Activated CD4-positive, alpha-beta T cell treated with anti-CD3 and anti-CD28 coated beads, Interleukin-2, amount 50 U/mL, for 4 hours (primary cell): ENCODE data around the gene KCTD3.
A peak's percentile ranks its signal among the peaks of the same experiment; 100 is the strongest.

ENCODE experiments used
- DNase-seq, 2 experiments: peaks; one replicate each; pipeline ENCODE4 v3.0.0-alpha.2; 2020

Gene KCTD3

GRCh38 chr1:215566556-215567490 is at the start of gene KCTD3:
Gene KCTD3 (plus strand): TSS chr1:215567304. CDS start chr1:215567686, 382 bp downstream.
- peak; percentile 2 to 15 for DNase-seq

DNA sequence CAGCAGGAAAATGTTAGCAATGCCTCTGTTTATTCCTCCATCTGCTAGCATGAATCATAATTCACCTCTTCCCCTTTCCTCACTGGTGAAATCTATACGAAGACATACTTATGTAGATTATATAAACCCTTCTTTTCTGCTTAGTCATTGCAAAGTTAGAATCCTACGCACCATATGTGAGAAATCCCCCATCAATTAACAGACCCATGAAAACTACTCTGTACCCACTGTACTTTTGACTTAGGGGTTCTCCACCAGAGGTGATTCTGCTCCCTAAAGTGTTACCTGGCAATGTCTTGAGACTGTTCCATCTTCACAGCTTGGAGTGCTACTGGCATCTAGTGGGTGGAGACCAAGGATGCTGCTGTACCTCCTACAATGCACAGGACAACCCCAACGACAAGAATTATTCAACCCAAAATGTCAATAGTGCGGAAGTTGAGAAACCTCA is 49.6 kb upstream of the KCTD3 start:
- DNase-seq: no peak

GRCh38 chr1:215518594-215518993 is 48.5 kb upstream of the KCTD3 start:
- DNase-seq: no peak

DNA sequence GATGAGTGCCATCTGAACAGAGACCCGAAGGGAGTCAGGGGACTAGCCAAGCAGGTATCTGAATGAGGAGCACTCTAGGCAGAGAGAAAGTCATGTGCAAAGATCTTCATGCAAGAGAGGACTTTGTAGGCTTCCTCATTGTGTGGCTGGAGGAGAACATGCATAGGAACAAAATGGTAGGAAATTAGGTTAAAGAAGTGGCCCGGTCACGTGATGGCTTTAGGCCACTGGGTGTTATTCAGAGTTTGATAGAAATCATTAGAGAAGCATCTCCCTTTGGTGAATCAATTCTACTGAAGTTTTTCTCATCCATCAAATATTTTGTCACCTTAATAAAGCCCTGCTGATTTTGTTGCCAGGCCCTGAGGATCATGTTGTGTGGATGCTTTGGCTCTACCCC is 45.8 kb upstream of the KCTD3 start:
- DNase-seq: no peak

DNA sequence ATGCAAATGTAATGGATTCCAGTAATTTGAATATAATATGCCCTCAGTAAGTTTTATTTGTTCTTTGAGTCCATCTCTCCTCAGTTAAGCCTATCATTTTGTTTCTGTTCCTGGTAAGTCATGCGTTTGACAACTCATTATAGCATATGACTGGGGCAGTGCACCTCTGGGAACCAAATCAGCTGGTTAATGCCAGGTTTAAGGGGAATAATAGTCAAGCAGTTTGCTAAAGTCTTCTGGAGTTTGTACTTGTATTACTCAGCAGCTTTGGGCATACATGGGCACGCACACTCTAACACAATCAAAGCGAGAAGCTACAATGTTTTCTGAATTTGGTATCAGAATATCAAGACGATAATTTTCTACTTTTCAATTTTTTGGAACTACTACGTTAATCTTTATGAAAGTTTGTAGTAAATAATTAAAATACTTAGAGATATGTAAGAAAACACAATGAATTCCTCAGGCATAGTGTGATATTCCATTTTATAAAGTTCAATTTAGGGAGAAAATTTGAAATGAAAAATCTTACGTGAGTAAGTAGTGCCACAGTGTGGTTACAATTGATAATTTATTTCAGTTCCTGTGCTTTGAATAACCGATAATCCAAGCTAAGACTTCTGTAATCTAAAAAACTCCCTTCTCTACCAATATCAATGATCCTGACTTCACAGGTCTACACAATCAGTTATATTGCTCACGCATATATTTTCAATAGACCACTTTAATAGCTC is 43.8 kb upstream of the KCTD3 start:
- DNase-seq: no peak

DNA sequence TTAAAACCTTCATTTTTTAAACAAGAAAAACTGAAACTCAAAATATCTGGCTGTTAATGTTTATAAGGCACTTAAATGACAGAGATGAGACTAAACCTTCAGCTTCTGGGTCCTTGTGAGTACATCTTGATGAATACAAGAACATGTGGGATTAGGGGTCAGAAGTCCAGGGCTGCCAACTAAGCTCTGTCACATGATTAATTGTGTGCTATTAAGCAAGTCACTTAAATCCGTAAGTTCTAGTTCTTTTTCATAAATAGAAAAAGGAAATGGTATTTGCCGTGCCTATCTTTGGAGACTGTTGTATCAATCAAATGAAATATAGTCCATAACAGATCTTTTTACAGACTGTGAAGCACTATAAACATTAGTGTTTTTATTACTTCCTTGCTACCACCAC is 43.2 kb upstream of the KCTD3 start:
- no peak for DNase-seq

DNA sequence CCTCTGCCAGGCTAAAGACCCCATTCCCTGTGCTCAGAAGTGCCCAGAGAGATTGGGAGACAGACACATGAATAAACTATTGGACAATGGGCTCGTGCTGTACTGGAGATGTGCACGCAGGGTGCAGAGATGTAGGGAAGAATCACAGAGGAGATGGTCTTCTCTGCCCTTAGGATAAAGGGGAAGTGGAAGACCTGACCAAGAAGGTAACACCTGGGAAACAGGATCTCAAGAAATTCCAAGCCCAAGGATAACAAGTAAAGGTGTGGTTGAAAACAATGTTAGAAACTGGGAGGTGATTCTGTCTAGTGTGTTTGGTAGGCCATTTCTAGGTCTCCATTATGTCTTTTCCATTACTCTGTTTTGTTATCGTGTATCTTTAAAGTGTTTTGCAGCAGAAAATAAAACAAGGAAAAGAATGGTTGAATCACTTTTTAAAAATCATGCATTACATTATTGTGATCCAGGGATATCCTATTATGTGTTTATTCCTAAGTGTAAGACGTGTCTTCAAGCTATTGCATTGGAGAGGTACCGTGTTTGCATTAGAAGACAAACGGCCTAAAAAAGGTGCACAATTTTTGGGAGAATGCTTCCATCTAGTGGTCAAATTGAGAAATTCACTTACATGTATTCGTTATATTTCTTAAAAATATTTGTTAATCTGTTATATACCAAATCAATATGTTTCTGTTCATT is 40.8 kb upstream of the KCTD3 start:
- DNase-seq: no peak

GRCh38 chr1:215526846-215527151 is 40.3 kb upstream of the KCTD3 start:
- no peak for DNase-seq

DNA sequence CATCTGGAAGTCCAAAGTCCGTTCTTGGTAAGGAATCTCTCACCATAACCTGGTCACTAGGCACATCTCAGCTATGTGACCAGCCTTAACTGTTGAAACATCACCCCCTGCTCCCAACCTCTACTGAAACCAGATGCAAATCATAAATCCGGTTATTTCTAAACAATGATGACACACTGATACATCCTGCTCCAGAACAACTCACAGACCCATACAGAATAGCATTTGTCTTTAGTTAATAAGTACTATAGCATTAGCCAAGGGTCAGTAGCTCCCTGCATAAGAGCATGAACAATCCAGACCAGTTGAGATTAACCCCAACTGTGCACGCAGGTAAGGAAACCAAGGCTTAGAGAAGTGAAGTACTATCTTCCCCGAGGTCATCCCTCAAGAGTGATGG is 38.0 kb upstream of the KCTD3 start:
- DNase-seq: no peak

DNA sequence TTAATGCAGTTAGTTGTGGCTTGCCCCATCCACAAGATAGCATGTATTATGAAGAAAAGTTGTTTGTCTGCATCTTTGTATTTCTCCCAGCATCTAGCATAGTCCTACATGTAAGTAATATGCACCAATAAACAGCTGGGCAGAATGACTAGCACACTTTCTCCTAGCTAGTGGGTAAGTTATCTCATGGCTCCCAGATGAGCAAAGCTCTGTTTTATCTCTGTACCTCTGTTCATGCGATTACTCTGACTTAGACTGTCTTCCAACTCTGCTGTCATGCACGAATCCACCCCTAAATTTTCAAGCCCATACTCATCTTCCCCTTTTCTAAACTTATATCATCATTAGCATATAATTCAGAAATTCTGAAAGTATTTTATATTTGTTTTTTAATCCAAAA is 37.5 kb upstream of the KCTD3 start:
- DNase-seq: no peak

- DNase-seq: no peak
These were observed 36.6 kb upstream of the KCTD3 start for GRCh38 chr1:215530401-215530984.

- no peak for DNase-seq
These were observed 27.1 kb upstream of the KCTD3 start for GRCh38 chr1:215539803-215540570.

- no peak for DNase-seq
These were observed 24.8 kb upstream of the KCTD3 start for GRCh38 chr1:215542301-215542700.

DNA sequence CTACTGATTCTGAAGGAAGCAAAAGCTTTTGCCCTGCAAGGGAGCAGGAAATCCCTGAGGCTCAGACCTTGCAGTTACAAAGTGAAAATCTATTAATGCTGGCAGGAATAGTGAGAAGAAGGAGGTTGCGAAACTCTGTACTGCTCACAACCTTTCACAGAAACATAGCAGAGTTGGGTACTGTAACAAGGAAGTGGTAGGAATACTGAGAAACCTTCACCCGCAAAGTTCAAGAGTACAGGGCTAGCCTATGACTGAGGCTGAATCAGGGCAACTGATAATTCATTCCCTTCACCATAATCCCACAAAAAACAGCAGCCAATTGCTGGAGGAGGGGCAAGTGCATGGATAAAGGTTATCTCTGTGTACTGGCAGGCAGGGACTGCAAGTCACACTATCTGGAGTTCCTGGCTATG is 23.9 kb upstream of the KCTD3 start:
- no peak for DNase-seq

DNA sequence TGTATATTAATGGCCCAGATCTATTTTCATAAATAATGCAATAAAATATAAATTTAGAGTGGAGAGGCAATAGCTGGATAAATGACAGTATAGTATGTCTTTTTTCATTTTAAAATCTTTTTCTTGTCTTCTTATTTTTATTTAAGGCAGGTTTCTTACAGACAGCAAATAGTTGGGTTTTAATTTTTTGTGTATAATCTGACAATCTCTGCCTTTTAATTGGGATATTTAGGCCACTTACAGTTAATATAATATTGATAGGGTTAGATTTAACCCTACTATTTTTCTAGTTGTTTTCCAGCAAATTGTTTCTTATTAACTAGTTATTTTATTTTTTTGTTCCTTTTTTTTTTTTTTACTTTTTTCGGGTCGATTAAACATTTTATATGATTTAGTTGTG is 23.3 kb upstream of the KCTD3 start:
- DNase-seq: no peak

- no peak for DNase-seq
These were observed 22.5 kb upstream of the KCTD3 start for GRCh38 chr1:215544566-215544965.

GRCh38 chr1:215545096-215545495 is 22.0 kb upstream of the KCTD3 start:
- DNase-seq: no peak

GRCh38 chr1:215547011-215547410 is 20.1 kb upstream of the KCTD3 start:
- DNase-seq: no peak

DNA sequence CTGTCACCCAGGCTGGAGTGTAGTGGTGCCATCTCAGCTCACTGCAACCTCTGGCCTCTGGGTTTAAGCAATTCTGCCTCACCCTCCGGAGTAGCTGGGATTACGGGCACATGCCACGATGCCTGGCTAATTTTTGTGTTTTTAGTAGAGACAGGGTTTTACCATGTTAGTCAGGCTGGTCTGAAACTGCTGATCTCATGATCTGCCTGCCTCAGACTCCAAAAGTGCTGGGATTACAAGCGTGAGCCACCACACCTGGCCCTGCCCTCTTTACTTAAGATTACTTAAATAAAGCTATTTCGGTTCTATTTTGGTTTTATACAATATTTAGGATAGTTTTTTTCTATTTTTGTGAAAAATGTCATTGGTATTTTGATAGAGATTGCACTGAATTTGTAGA is 15.3 kb upstream of the KCTD3 start:
- DNase-seq: no peak

GRCh38 chr1:215554865-215555264 is 12.2 kb upstream of the KCTD3 start:
- DNase-seq: no peak

DNA sequence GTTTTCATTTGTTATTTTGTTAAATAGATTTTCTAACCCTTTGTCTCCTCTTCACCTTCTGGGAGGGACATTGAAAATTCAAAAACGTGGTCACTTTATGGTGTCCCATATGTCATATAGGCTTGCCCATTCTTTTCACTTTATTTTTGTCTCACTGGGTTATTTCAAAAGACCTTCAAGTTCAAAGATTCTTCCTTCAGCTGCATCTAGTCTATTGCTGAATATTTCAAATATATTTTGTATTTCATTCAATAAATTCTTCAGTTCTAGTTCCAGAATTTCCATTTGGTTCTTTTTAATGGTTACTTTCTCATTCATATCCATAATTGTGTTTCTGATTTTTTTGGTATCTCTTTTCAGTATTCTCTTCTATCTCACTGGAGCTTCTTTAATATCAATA is 11.6 kb upstream of the KCTD3 start:
- DNase-seq: no peak

DNA sequence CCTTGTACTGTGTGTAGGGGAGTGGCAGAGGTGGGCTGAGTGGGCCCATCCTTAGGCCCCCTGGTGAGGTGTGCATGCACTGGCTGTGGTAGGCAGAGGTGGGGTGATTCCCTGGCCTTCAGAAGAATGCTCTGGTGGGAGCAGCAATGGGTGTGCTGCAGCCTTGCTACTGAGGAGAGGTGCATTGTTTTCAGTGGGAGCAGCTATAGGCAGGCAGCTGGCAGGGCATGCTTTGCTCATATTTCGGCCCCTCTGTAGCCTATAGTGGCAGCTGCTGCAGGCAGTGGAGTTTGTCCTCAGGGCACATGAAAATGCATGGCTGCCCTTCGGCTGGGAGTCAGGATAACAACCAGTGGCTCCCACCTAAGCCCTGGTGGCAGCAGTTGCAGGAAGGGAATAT is 10.1 kb upstream of the KCTD3 start:
- DNase-seq: no peak
